ENCODE results near the gene KCNIP4. TPM values are rescaled to one million over a fixed set of nuclear protein-coding genes. Genes with fewer than 3 reads are reported as not detected.

Gene KCNIP4
- total and polyA plus RNA-seq, 2 of the 4 experiments (the other 2 are of a cell fraction), result not detected

DNA sequence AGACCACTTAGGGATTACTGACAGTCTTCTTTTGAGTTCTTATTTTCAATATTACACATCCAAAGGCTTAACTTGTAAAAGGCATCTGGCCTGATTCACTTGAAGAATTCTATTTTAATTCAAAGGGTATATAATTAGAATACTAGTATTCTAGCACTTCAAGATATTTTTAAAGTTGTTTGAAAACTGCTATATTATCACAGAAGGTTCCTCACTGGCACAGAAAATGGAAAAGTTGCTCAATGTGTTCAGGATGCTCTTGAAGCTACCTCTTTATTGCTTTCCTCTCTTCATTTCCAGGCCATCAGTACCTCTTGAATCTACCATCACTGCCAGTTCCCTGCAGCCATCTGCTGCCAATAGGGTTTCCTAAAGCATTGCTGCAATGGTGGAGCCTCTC, 271.4 kb downstream of the KCNIP4 start:
- Histone ChIP-seq H3K36me3 (ENCODE audit: control insufficient read depth, insufficient read depth, low read length) (no peaks in the 10 kb centered on the region), H3K56ac (ENCODE audit: extremely low read depth, insufficient read depth, low read length) (no peak overlapping the region), H2AK9ac (replicated peaks; ENCODE audit: low read depth, low read length, poor library complexity) (no peak overlapping the region), H3K4me2 (ENCODE audit: low read depth, low read length) (no peak overlapping the region), H2BK15ac (ENCODE audit: low read depth, low read length) (no peak overlapping the region), H3K27me3 (ENCODE audit: control insufficient read depth, insufficient read depth, low read length) (no peaks in the 10 kb centered on the region), H4K20me1 (ENCODE audit: insufficient read depth, low read length) (no peaks in the 10 kb centered on the region), H3K9ac (ENCODE audit: low read depth, low read length) (no peak overlapping the region), H2BK5ac (ENCODE audit: low read depth, low read length, poor library complexity, severe bottlenecking) (no peak overlapping the region), H3K27ac (ENCODE audit: insufficient read depth, low read length) (no peak overlapping the region), H3K9me3 (ENCODE audit: control insufficient read depth, insufficient read depth, low read length) (0 out of 2 replicates have a peak, but pooled peaks cover 2% of the 10 kb centered on the region), H4K5ac (ENCODE audit: low read depth, low read length) (no peak overlapping the region), H2AFZ (replicated peaks; ENCODE audit: low read length, poor library complexity) (no peak overlapping the region), H3K9me1 (ENCODE audit: insufficient read depth, low read length) (no peaks in the 10 kb centered on the region), H3K4me1 (ENCODE audit: control insufficient read depth, insufficient read depth, low read length) (no peaks in the 10 kb centered on the region), H2BK120ac (ENCODE audit: low read depth, low read length) (no peak overlapping the region), H4K91ac (ENCODE audit: insufficient read depth, low read depth, low read length) (no peak overlapping the region), H4K8ac (ENCODE audit: low read depth in 2 of 2, low read length in 2 of 2) (no peak overlapping the region), H2AK5ac (ENCODE audit: low read depth, low read length) (no peak overlapping the region), H2BK20ac (ENCODE audit: low read depth, low read length) (no peak overlapping the region), H3K4ac (ENCODE audit: low read depth, low read length) (no peak overlapping the region), H3K79me1 (ENCODE audit: low read depth in 1 of 2, low read length in 2 of 2) (no peaks in the 10 kb centered on the region), H3K18ac (ENCODE audit: low read depth, low read length) (no peak overlapping the region), H3K23ac (ENCODE audit: low read depth, low read length) (no peak overlapping the region), H3K4me3 (ENCODE audit: insufficient read depth, low read depth, low read length) (no peak overlapping the region), H3K14ac (replicated peaks; ENCODE audit: low read depth, low read length) (no peak overlapping the region)
- CTCF ChIA-PET, result no interaction called here
- POLR2A ChIA-PET (ENCODE audit: unreplicated experiment), result no interaction called here
- BruUV-seq (replicated peaks), result no TSS peak
- DNase-seq (no peak), ATAC-seq (ENCODE audit: low read depth) (no peak)
- TF ChIP-seq, protein P1, sequence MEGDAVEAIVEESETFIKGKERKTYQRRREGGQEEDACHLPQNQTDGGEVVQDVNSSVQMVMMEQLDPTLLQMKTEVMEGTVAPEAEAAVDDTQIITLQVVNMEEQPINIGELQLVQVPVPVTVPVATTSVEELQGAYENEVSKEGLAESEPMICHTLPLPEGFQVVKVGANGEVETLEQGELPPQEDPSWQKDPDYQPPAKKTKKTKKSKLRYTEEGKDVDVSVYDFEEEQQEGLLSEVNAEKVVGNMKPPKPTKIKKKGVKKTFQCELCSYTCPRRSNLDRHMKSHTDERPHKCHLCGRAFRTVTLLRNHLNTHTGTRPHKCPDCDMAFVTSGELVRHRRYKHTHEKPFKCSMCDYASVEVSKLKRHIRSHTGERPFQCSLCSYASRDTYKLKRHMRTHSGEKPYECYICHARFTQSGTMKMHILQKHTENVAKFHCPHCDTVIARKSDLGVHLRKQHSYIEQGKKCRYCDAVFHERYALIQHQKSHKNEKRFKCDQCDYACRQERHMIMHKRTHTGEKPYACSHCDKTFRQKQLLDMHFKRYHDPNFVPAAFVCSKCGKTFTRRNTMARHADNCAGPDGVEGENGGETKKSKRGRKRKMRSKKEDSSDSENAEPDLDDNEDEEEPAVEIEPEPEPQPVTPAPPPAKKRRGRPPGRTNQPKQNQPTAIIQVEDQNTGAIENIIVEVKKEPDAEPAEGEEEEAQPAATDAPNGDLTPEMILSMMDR (conservative IDR thresholded peaks at IDR 0.05; ENCODE audit: low read depth, low read length), result no peak
- TF ChIP-seq RAD21 (IDR thresholded peaks at IDR 0.05; ENCODE audit: low read length) (no peak), NFE2L2 (IDR thresholded peaks at IDR 0.05; ENCODE audit: low read depth, low read length) (no peak), MXI1 (IDR thresholded peaks at IDR 0.05; ENCODE audit: borderline replicate concordance, low read depth, low read length) (no peak), POLR2A (IDR thresholded peaks at IDR 0.05; ENCODE audit: low read depth, low read length) (no peak), RFX5 (IDR thresholded peaks at IDR 0.05; ENCODE audit: low read depth, low read length) (no peak), CEBPB (IDR thresholded peaks at IDR 0.05; ENCODE audit: low read depth, low read length) (no peak), CHD1 (IDR thresholded peaks at IDR 0.05; ENCODE audit: low read depth, low read length) (no peak), SMC3 (IDR thresholded peaks at IDR 0.05; ENCODE audit: low read depth, low read length) (no peak)
- in situ Hi-C loops (cut with MboI; ENCODE audit: low sequenced_read_pairs), result no loop called here
- dilution Hi-C loops (cut with HindIII; ENCODE audit: low sequenced_read_pairs, unreplicated experiment), result no loop called here
- intact Hi-C loops (cut with micrococcal nuclease), result no loop called here
